Hematopoietic multipotent progenitor cell treated with erythropoietin and hydrocortisone succinate and interleukin-3 and kit ligand, for 8 days (in vitro differentiated cells): ENCODE data around the gene WDR90.

Experiments
- DNase-seq: peaks from one replicate; pipeline ENCODE4 v3.0.0-alpha.2; 2015

WDR90 gene

DNA sequence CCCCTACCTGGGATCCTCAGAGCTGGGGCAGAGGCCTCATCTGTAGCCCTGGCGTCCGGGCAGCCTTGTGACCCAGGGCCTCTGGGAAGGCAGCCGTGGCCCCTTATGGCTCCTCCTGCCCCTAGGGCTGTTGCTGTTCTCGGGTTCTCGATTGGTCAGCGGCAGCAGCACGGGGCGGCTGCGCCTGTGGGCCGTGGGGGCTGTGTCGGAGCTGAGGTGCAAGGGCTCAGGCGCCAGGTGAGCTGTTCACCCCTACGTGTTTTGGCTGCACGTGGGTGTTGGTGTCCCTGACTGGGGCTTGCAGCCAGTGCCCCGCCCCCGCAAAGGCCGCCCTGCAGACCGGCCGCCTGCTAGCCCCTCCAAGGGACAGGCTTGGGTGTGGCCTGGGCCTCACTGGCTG is 12.9 kb downstream of the WDR90 start:
- DNase-seq, result no peak

GRCh38 chr16:662597-662996 is 13.4 kb downstream of the WDR90 start:
- no peak for DNase-seq

DNA sequence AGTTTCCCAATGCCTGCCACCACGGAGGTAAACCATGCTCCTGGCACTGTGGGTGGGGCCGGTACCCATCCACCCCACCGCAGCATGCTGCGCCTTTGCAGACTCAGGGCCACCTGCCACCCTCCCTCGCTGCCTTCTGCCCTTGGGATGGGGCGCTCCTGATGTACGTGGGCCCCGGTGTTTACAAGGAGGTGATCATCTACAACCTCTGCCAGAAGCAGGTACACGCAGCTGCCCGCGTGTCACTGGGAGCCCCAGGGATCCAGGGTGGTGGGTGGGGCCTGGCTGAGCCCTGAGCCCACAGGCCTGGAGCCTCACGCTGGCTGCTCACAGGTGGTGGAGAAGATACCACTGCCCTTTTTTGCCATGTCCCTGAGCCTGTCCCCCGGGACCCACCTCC is 17.4 kb downstream of the WDR90 start:
- DNase-seq, result no peak

- DNase-seq, result no peak
Measured at GRCh38 chr16:667113-667779, 18.1 kb downstream of the WDR90 start.

GRCh38 chr16:667780-668518 is 18.8 kb downstream of the WDR90 start, which contains the start of gene RHOT2:
TSS of gene RHOT2 (plus strand) at chr16:668132. CDS start at chr16:668200, 68 bp downstream.
- peak; percentile 91 for DNase-seq

DNA sequence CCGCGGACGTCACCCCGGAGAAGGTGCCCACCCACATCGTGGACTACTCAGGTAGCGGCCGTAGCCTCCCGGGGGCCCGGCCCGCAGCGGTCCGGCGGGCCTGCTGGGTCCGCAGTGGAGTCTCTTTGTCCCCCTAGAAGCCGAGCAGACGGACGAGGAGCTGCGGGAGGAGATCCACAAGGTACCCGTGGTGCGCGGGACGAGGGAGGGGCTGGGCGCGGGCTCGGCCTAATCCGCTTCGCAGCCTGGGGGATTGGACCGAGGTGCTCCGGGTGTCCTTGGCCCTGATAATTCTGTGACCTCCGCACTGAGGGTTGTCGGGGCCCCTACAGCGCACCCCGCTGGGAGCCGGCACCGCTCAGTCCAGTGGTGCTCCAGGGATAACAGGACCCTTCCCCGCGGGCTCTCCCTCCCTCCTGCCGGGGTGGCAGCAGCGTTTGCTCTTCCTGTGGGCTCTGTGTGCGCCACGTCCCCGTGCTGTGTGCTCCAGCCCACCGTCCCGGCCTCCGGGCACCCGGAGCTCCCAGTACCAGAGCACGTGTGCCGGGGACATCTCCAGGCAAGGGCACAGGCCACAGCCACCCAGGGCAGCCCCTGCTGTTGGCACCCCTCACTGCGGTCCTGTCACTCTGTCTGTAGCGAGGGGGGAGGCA is 19.5 kb downstream of the WDR90 start:
- DNase-seq, result no peak

- no peak for DNase-seq
Measured at GRCh38 chr16:669666-670065, 20.5 kb downstream of the WDR90 start.

DNA sequence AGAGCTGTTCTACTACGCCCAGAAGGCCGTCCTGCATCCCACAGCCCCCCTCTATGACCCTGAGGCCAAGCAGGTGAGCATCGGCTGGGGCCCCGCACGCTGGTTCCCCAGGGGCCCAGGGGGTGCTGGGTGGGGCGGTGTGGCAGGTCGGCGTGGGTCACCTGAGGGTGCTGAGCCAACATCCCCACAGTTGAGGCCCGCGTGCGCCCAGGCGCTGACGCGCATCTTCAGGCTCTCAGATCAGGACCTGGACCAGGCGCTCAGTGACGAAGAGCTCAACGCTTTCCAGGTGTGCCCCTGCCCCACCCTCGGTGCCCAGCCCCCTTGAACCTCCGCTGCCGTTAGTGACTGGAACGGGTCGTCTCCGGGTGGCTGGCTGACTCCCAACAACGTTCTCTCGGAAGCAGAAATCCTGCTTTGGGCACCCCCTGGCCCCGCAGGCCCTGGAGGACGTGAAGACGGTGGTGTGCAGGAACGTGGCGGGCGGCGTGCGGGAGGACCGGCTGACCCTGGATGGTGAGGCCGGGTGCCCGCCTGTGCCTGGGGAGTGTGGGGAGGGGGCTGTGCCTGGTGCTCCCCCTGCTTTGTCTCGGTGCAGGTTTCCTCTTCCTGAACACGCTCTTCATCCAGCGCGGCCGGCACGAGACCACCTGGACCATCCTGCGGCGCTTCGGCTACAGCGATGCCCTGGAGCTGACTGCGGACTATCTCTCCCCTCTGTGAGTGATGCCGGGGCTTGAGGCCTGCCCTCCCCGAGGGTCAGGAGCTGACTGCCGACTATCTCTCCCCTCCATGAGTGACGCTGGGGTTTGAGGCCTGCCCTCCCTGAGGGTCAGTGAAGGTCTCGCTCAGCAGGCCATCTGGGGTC is 21.6 kb downstream of the WDR90 start:
- DNase-seq, result no peak

DNA sequence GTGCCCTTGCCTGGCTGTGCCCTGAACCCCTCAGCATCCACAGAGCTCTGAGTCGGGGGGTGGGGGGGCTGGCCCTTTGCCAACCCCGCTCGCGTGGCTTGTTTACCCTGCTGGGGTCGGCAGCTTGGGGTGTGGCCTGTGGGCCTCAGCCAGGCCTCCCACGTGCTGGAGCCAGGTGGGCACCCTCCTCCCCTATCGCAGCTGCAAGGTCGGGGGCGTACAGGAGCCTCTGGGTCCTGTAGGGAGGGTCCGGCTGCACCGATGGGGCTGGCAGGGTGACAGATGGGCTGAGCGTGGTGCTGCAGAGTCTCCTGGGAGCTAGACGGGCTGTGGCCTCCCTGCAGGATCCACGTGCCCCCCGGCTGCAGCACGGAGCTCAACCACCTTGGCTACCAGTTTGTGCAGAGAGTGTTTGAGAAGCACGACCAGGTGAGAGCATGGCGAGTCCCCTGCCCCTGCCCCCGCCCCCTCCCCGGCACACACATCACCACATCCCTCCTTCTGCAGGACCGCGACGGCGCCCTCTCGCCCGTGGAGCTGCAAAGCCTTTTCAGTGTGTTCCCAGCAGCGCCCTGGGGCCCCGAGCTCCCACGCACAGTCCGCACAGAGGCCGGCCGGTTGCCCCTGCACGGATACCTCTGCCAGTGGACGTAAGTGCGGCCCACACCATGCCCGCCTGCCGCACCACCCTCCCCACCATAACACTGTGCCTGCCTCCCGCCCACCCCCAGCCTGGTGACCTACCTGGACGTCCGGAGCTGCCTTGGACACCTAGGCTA is 22.4 kb downstream of the WDR90 start:
- DNase-seq, result no peak

GRCh38 chr16:672371-672770 is 23.2 kb downstream of the WDR90 start:
- no peak for DNase-seq

DNA sequence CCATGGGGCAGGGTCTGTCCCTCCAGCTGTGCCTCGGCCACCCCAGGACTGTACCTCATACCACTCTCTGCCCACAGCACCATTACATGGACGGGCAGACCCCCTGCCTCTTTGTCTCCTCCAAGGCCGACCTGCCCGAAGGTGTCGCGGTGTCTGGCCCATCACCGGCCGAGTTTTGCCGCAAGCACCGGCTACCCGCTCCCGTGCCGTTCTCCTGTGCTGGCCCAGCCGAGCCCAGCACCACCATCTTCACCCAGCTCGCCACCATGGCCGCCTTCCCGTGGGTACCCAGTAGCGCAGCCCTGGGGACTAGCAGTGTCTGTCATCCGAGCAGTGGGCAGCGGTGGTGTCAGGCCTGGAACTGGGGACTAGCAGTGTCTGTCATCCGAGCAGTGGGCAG is 23.7 kb downstream of the WDR90 start:
- no peak for DNase-seq

- DNase-seq, result no peak
Measured at GRCh38 chr16:673399-673991, 24.3 kb downstream of the WDR90 start.

DNA sequence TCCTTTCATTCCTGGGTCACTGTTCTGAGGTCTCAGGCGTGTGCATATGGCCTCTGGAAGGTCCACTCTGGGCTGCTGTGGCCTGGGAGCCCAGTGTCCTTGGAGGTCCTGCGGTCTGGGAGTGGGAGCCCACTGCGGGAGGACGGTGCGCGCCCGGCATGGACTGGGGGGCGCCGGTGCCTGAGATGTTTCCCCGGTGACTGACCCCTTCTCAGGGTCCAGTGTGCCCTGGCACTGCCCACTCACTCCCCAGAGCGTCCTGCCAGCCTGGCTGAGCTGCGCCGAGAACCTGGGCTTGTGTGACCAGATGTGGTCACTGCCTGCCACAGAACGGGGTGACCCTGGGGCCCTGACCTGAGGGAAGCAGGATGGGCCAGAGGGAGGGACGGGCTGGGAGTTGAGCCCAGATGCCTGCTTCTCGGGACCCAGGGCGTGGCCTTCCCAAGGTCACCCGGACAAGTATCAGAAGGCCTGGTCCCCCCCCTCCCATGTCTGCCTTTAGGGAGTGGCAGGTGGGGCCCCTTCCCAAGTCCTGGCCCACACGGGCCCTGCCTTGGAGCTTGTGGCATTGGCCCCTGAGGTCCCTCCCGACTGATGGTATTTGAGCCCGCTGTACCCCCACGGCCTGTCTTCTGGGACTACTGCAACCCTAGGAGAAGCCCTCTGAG is 25.2 kb downstream of the WDR90 start:
- no peak for DNase-seq

GRCh38 chr16:674968-675883 is 26.1 kb downstream of the WDR90 start, which contains the start of gene RHBDL1:
TSS of gene RHBDL1 (plus strand) at chr16:675671. CDS start at chr16:675791, 120 bp downstream.
- peak; percentile 22 for DNase-seq

GRCh38 chr16:675884-676564 is 26.9 kb downstream of the WDR90 start:
- DNase-seq, result no peak

DNA sequence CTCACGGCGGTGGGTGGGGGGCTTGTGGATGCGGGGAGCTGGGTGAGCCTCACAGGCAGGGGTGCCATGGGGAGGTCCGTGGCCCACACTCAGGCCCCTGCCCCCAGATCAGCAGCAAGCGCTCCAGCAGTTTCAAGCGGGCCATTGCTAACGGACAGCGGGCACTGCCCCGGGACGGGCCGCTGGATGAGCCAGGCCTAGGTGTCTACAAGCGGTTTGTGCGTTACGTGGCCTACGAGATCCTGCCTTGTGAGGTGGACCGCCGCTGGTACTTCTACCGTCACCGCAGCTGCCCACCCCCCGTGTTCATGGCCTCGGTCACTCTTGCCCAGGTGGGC is 27.4 kb downstream of the WDR90 start:
- DNase-seq, result no peak

DNA sequence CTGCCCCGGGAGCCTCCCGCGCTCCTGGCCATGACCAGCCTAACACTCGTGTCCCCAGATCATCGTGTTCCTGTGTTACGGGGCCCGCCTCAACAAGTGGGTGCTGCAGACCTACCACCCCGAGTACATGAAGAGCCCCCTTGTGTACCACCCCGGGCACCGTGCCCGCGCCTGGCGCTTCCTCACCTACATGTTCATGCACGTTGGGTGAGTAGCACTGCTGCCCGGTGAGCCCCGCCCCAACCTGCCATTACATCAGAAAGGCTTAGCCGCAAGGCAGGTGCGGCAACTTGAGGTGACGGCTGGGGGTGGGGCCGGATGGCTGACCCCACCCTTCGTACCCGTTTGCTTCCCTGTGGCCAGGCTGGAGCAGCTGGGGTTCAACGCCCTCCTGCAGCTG is 27.7 kb downstream of the WDR90 start:
- no peak for DNase-seq

DNA sequence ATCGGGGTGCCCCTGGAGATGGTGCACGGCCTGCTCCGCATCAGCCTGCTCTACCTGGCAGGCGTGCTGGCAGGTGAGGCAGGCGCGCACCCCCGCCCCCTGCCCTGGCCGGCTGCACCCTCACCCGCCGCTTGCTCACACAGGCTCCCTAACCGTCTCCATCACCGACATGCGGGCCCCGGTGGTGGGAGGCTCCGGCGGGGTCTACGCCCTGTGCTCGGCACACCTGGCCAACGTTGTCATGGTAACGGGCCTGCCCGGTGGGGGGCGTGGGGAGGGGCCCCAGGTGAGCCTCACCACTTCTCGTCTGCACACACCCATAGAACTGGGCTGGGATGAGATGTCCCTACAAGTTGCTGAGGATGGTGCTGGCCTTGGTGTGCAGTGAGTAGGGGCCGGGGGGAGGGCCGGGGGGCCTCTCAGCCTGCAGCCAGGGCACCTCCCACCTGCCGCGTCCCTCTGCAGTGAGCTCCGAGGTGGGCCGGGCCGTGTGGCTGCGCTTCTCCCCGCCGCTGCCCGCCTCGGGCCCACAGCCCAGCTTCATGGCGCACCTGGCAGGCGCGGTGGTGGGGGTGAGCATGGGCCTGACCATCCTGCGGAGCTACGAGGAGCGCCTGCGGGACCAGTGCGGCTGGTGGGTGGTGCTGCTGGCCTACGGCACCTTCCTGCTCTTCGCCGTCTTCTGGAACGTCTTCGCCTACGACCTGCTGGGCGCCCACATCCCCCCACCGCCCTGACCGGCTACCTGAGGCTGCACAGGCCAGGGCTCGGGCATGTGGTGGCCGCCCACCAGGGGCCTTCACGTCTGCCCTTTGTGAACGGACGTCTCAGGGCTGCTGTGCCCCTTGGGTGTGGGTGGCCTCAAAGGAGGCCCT is 28.4 kb downstream of the WDR90 start:
- DNase-seq, result no peak
